Endothelial cell of umbilical vein (primary cell): Measurements from ENCODE around the gene HPF1. TPM values are rescaled to one million over a fixed set of nuclear protein-coding genes. Genes with fewer than 3 reads are reported as not detected.

Experiments used
- BruUV-seq: library from RNA; stranded (reverse); fragments of 400-500 nt; replicated peaks from 2 replicates; lab custom pipeline; 2021; lab: Mats Ljungman, UMichigan
- CTCF ChIA-PET: fragments of 300-600, 350-600 bp; sonication (Branson Sonifier 250); formaldehyde crosslinking; loops from one replicate; lab custom pipeline; 2021; ENCODE audit warnings: antibody characterized with exemption, inconsistent platforms; lab: Charles Lee
- POLR2A ChIA-PET: fragments of 300-600, 350-600 bp; sonication (Branson Sonifier 250); formaldehyde crosslinking; loops from one replicate; lab custom pipeline; 2021; ENCODE audit warnings: antibody characterized with exemption, inconsistent platforms; lab: Charles Lee
- DNase-seq: peaks from one replicate; pipeline ENCODE4 v3.0.0-alpha.2; 2011; ENCODE audit warnings: low read depth, low spot score
- FAIRE-seq: peaks from 2 replicates; lab custom pipeline; 2011; peaks lifted over from hg19 to GRCh38; lab: Jason Lieb, UNC
- H2AFZ ChIP-seq: 2 replicates; pipeline ENCODE4 v1.6.0; 2012; ENCODE audit warnings: low read depth, low read length, control low read depth, inconsistent platforms
- H3K27ac ChIP-seq: 2 replicates; pipeline ENCODE4 v1.5.1; 2011; ENCODE audit warnings: low read depth, mild to moderate bottlenecking, control low read depth, low read length, moderate library complexity; ENCODE audit not compliant: insufficient read depth
- H3K27me3 ChIP-seq, 2 experiments: 2 replicates each; pipeline versions ENCODE4 v1.6.0 to v1.6.1; 2011; ENCODE audit warnings: low read length in 2 of 2, mixed read lengths in 1 of 2; ENCODE audit not compliant: control insufficient read depth in 2 of 2, insufficient read depth in 2 of 2
- H3K36me3 ChIP-seq, 2 experiments: 2 replicates in 1 of 2; 3 replicates in 1 of 2; pipeline ENCODE4 v1.5.1; 2011; ENCODE audit warnings: low read length in 2 of 2, mild to moderate bottlenecking in 1 of 2, moderate library complexity in 1 of 2; ENCODE audit not compliant: control insufficient read depth in 2 of 2, insufficient read depth in 2 of 2; ENCODE audit errors: extremely low read depth in 1 of 2
- H3K4me1 ChIP-seq: 3 replicates; pipeline ENCODE4 v1.5.1; 2011; ENCODE audit warnings: mild to moderate bottlenecking, low read length; ENCODE audit not compliant: control insufficient read depth, insufficient read depth; ENCODE audit errors: extremely low read depth
- H3K4me2 ChIP-seq: 2 replicates; pipeline ENCODE4 v1.6.1; 2011; ENCODE audit warnings: low read length, control low read depth, mixed read lengths; ENCODE audit not compliant: insufficient read depth
- H3K4me3 ChIP-seq, 3 experiments: fragments of 200-600 bp in 1 of 3; sonication (generic), shearing (Covaris generic) in 1 of 3; replicated peaks in 1 of 3; 2 replicates each; pipeline ENCODE4 v1.5.1; 2011 to 2016; ENCODE audit warnings: control low read depth in 3 of 3, low read length in 3 of 3, mild to moderate bottlenecking in 2 of 3, inconsistent platforms in 1 of 3, low read depth in 1 of 3, moderate library complexity in 1 of 3; ENCODE audit not compliant: insufficient read depth in 1 of 3
- H3K79me2 ChIP-seq: 2 replicates; pipeline ENCODE4 v1.6.0; 2012; ENCODE audit warnings: low read length, inconsistent platforms; ENCODE audit not compliant: control insufficient read depth, insufficient read depth
- H3K9ac ChIP-seq: replicated peaks from 2 replicates; pipeline ENCODE3; 2011; ENCODE audit warnings: low read length, control low read depth; ENCODE audit not compliant: insufficient read depth; ENCODE audit errors: extremely low read depth
- H3K9me1 ChIP-seq: replicated peaks from 3 replicates; pipeline ENCODE4 v1.6.0; 2011; ENCODE audit warnings: mild to moderate bottlenecking, low read length; ENCODE audit not compliant: control insufficient read depth, insufficient read depth; ENCODE audit errors: extremely low read depth
- H3K9me3 ChIP-seq: replicated peaks from 2 replicates; pipeline ENCODE4 v1.5.1; 2012; ENCODE audit warnings: low read length, inconsistent platforms; ENCODE audit not compliant: control insufficient read depth, insufficient read depth
- H4K20me1 ChIP-seq: replicated peaks from 2 replicates; pipeline ENCODE3; 2011; ENCODE audit warnings: mild to moderate bottlenecking, low read length; ENCODE audit not compliant: control insufficient read depth, insufficient read depth; ENCODE audit errors: extremely low read depth
- EZH2 ChIP-seq: IDR thresholded peaks from 2 replicates; pipeline ENCODE4 v1.6.1; 2012; ENCODE audit warnings: borderline replicate concordance, low read depth, mild to moderate bottlenecking, moderate library complexity, low read length, inconsistent platforms; ENCODE audit not compliant: severe bottlenecking
- FOS ChIP-seq: IDR thresholded peaks from 2 replicates; pipeline ENCODE4 v1.6.1; 2011; ENCODE audit warnings: mild to moderate bottlenecking, low read length, moderate library complexity, borderline replicate concordance; ENCODE audit not compliant: insufficient read depth
- GATA2 ChIP-seq: IDR thresholded peaks from 2 replicates; pipeline ENCODE4 v1.7.0; 2011; ENCODE audit warnings: low read depth, mild to moderate bottlenecking, moderate library complexity, mixed read lengths, low read length; ENCODE audit not compliant: insufficient read length, insufficient read depth
- JUN ChIP-seq: IDR thresholded peaks from 2 replicates; pipeline ENCODE4 v1.6.1; 2011; ENCODE audit warnings: borderline replicate concordance, low read depth; ENCODE audit not compliant: insufficient read length, insufficient read depth
- MYC ChIP-seq: IDR thresholded peaks from one replicate; pipeline ENCODE4 v1.6.1; 2011; ENCODE audit warnings: mild to moderate bottlenecking, low read depth, low read length
- POLR2A ChIP-seq: IDR thresholded peaks from 2 replicates; pipeline ENCODE4 v1.6.1; 2012; ENCODE audit warnings: low read depth, mild to moderate bottlenecking, control low read depth, low read length
- POLR2AphosphoS5 ChIP-seq: IDR thresholded peaks from 2 replicates; pipeline ENCODE4 v1.6.1; 2012; ENCODE audit warnings: low read depth, mild to moderate bottlenecking, control low read depth, low read length, moderate library complexity; ENCODE audit not compliant: insufficient read depth
- dilution Hi-C: fragments of 300-500 bp; cut with MboI; formaldehyde crosslinking; loops from one replicate; pipeline ENCODE4 v1.15.0; 2019; ENCODE audit warnings: low sequenced_read_pairs; ENCODE audit not compliant: extremely low pct_ligation_motif_present
- intact Hi-C: fragments of 100-400 bp; cut with micrococcal nuclease; formaldehyde crosslinking; loops from one replicate; pipeline ENCODE4 v1.10.0; 2022
- polyA plus RNA-seq, 4 experiments: library from polyadenylated mRNA; depleted of rRNA in 3 of 4; stranded (reverse) in 3 of 4; unstranded in 1 of 4; fragments of >200 nt; gene quantifications; 2 replicates each; pipeline versions ENCODE4 v1.2.1 to v1.2.3, GENCODE V29; 2011 to 2012; ENCODE audit warnings: missing spikeins in 1 of 4
- total RNA-seq: library from RNA; stranded (reverse); gene quantifications from 2 replicates; pipeline ENCODE4 v1.2.3, GENCODE V29; 2021
- TF ChIP-seq, protein P1 (sequence below): IDR thresholded peaks from 2 replicates; pipeline ENCODE4 v1.6.1; 2011; ENCODE audit not compliant: insufficient read depth, insufficient read length
- TF ChIP-seq, protein P2 (sequence below), 2 donors: IDR thresholded peaks; 1 replicate in 1 of 2; 2 replicates in 1 of 2; pipeline ENCODE4 v1.5.1; 2011; ENCODE audit warnings: low read length in 2 of 2, mild to moderate bottlenecking in 2 of 2, moderate library complexity in 2 of 2, control low read depth in 1 of 2, inconsistent platforms in 1 of 2, low read depth in 1 of 2; ENCODE audit not compliant: insufficient read depth in 1 of 2; ENCODE audit errors: extremely low read depth in 1 of 2

Gene HPF1
- total and polyA plus RNA-seq, 2 donors (not counting 3 experiments of a cell fraction or from before 2014, with no cell fraction given) = 16.1 to 30.3 TPM

DNA sequence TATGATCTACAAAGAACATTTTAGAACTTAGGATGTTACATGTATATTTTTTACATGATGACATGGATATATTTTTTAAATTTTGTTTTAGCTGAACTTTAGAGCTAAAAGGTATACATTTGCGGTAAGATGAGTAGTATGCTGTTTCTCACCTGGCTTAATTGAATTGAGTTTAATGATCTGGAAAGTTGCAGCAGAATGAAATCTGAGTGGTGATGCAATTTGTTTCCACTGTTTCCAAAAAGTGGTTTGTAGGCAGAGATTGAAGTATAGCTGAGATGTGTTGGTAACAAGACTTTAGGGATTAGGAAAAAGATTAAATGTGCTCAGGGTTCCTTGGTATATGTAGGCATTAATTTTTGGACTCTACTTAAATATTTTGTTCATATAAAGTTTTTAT, 68.1 kb downstream of the HPF1 start:
- H3K4me1 ChIP-seq = no peaks in the 10 kb centered on the region
- ChIA-PET POLR2A (no interaction called here), CTCF (interaction anchor here (1.5 to 2.2 kb wide), 3 partner anchors 9 to 102 kb away, joined by 3 to 6 read pairs (median 4); partner anchors contain the start of gene NEK1)
- H3K9me1 ChIP-seq = no peaks in the 10 kb centered on the region
- no peak overlapping the region for H2AFZ ChIP-seq
- H3K36me3 ChIP-seq = peaks cover 0 to 2% of the 10 kb centered on the region in 2 experiments
- H3K79me2 ChIP-seq = no peaks in the 10 kb centered on the region
- dilution Hi-C loops = no loop called here
- H4K20me1 ChIP-seq = no peaks in the 10 kb centered on the region
- H3K4me2 ChIP-seq = no peak overlapping the region
- TF ChIP-seq JUN (no peak), GATA2 (no peak)
- H3K4me3 ChIP-seq = no peak overlapping the region
- intact Hi-C loops = no loop called here
- H3K9ac ChIP-seq = no peak overlapping the region
- H3K27me3 ChIP-seq = no peaks in the 10 kb centered on the region
- BruUV-seq = no TSS peak
- H3K27ac ChIP-seq = no peak overlapping the region
- no peaks in the 10 kb centered on the region for H3K9me3 ChIP-seq
- no peak for FAIRE-seq
- DNase-seq = no peak

DNA sequence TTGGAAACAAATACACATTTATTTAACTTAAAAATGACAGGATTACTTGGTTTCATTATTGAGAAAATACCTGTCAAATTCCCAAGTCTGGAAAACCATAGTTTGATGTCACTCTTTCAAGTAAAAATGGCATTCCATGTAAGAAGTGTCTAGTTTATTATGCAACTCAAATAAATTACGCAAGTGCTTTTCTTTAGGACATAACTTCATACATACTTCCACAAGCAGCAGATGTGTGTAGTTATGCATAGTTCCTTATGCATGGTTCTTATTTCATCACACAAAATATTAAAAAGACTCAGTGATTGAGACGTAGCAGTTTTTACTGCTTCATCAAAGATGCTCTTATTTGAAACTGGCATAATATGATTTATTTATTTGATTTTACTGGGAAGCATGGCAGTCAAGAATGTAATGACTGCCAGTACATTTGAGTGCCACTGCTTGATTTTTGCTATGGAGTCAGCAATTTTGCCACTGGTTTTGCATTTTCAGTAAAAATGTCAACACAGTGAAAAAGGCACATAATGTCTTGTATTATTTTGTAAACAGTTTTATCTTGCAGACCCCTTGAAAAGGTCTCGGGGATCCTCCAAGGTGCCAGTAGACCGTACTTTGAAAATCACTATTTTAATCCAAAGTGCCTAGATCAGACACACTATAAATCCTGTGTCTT, 75.2 kb downstream of the HPF1 start:
- no peak overlapping the region for H2AFZ ChIP-seq
- no peaks in the 10 kb centered on the region for H4K20me1 ChIP-seq
- H3K4me3 ChIP-seq = no peak overlapping the region
- no peaks in the 10 kb centered on the region for H3K27me3 ChIP-seq
- H3K36me3 ChIP-seq = no peaks in the 10 kb centered on the region
- DNase-seq (no peak), FAIRE-seq (no peak)
- H3K9me3 ChIP-seq = no peaks in the 10 kb centered on the region
- no peak overlapping the region for H3K9ac ChIP-seq
- H3K27ac ChIP-seq = no peak overlapping the region
- H3K4me2 ChIP-seq = no peak overlapping the region
- ChIA-PET CTCF (no interaction called here), POLR2A (no interaction called here)
- BruUV-seq = no TSS peak
- H3K79me2 ChIP-seq = no peaks in the 10 kb centered on the region
- H3K9me1 ChIP-seq = no peaks in the 10 kb centered on the region
- intact Hi-C loops (no loop called here), dilution Hi-C loops (no loop called here)
- H3K4me1 ChIP-seq = no peaks in the 10 kb centered on the region
- TF ChIP-seq JUN (no peak), POLR2A (no peak), GATA2 (no peak), FOS (no peak), MYC (no peak), POLR2AphosphoS5 (no peak), EZH2 (no peak)
- TF ChIP-seq, protein P1, sequence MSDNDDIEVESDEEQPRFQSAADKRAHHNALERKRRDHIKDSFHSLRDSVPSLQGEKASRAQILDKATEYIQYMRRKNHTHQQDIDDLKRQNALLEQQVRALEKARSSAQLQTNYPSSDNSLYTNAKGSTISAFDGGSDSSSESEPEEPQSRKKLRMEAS = no peak
- TF ChIP-seq, protein P2, sequence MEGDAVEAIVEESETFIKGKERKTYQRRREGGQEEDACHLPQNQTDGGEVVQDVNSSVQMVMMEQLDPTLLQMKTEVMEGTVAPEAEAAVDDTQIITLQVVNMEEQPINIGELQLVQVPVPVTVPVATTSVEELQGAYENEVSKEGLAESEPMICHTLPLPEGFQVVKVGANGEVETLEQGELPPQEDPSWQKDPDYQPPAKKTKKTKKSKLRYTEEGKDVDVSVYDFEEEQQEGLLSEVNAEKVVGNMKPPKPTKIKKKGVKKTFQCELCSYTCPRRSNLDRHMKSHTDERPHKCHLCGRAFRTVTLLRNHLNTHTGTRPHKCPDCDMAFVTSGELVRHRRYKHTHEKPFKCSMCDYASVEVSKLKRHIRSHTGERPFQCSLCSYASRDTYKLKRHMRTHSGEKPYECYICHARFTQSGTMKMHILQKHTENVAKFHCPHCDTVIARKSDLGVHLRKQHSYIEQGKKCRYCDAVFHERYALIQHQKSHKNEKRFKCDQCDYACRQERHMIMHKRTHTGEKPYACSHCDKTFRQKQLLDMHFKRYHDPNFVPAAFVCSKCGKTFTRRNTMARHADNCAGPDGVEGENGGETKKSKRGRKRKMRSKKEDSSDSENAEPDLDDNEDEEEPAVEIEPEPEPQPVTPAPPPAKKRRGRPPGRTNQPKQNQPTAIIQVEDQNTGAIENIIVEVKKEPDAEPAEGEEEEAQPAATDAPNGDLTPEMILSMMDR (IDR thresholded peaks at IDR 0.05; ENCODE audit: extremely low read depth in 1 of 2, insufficient read depth in 1 of 2, low read depth in 1 of 2, low read length in 2 of 2) = no peak
